ENCODE measurements around the gene ZNF763. TPM values are rescaled to one million over a fixed set of nuclear protein-coding genes. Genes with fewer than 3 reads are reported as not detected.
"Not testable (repeated sequence)": the region's sequence is repeated elsewhere in the genome, so short reads cannot be mapped to it uniquely, and the experiment has no call there.

ZNF763 gene
- total RNA-seq, 1 donor from 2014 or later: 9.8 TPM

GRCh38 chr19:11984986-11985385 lies 20.1 kb downstream of the ZNF763 start:
- ATAC-seq (ENCODE audit: low read depth): no peak
- Mint-ChIP-seq H3K4me1 (peaks cover 19% of the 10 kb centered on the region), H3K27ac (no peak overlapping the region), H3K4me3 (no peak overlapping the region), H3K36me3 (ENCODE audit: low read depth) (peaks cover 13% of the 10 kb centered on the region), H3K27me3 (no peaks in the 10 kb centered on the region), H3K9me3 (peaks cover 4% of the 10 kb centered on the region)
- POLR2A ChIA-PET: interaction anchor here (1.5 kb wide), 1 partner anchor 61 kb away, joined by 5 read pairs; no protein-coding TSS in a partner anchor
- intact Hi-C loops (cut with micrococcal nuclease): loop anchor here (5.0 to 10.0 kb wide), 3 partner anchors 52 to 570 kb away; partner anchors contain the start of genes ZNF433, ZNF440 and ZNF564
- TF ChIP-seq CTCF (IDR thresholded peaks at IDR 0.05): no peak
- CTCF ChIA-PET: interaction anchor here (1.0 kb wide), 1 partner anchor 21 kb away, joined by 8 read pairs; the partner anchor contains the start of gene ZNF763
- DNase-seq: no peak

GRCh38 chr19:11986754-11987153 lies 21.9 kb downstream of the ZNF763 start:
- no peak for DNase-seq
- ATAC-seq (ENCODE audit: low read depth): no peak
- ChIA-PET POLR2A (interaction anchor here (0.7 to 6.5 kb wide), 8 partner anchors 23 to 1036 kb away, joined by 3 to 101 read pairs (median 11); partner anchors contain the start of genes ZNF20, ZNF491, ZNF700 and ZNF763), CTCF (interaction anchor here (0.7 to 5.2 kb wide), 4 partner anchors 23 to 189 kb away, joined by 3 to 84 read pairs (median 46); partner anchors contain the start of genes ZNF491, ZNF700 and ZNF763)
- intact Hi-C loops (cut with micrococcal nuclease): loop anchor here (5.0 to 10.0 kb wide), 3 partner anchors 51 to 568 kb away; partner anchors contain the start of genes ZNF433, ZNF440 and ZNF564
- no peak overlapping the region for H3K4me3 Mint-ChIP-seq
- peaks cover 14% of the 10 kb centered on the region for H3K36me3 Mint-ChIP-seq (ENCODE audit: low read depth)
- no peak overlapping the region for H3K27ac Mint-ChIP-seq
- no peaks in the 10 kb centered on the region for H3K27me3 Mint-ChIP-seq
- peaks cover 25% of the 10 kb centered on the region for H3K4me1 Mint-ChIP-seq
- no peak for TF ChIP-seq CTCF (IDR thresholded peaks at IDR 0.05)
- peaks cover 4% of the 10 kb centered on the region for H3K9me3 Mint-ChIP-seq

- peaks cover 14% of the 10 kb centered on the region for H3K36me3 Mint-ChIP-seq (ENCODE audit: low read depth)
- DNase-seq: peak; percentile 85
- no peak for TF ChIP-seq CTCF (IDR thresholded peaks at IDR 0.05)
- peak overlapping the region; percentile 99 for H3K4me3 Mint-ChIP-seq
- H3K4me1 Mint-ChIP-seq: peaks cover 31% of the 10 kb centered on the region
- intact Hi-C loops (cut with micrococcal nuclease): loop anchor here (1.0 to 10.0 kb wide), 10 partner anchors 13 to 567 kb away; partner anchors contain the start of genes ZNF20, ZNF433, ZNF440 and ZNF564
- no peaks in the 10 kb centered on the region for H3K9me3 Mint-ChIP-seq
- H3K27me3 Mint-ChIP-seq: no peaks in the 10 kb centered on the region
- ChIA-PET CTCF (interaction anchor here (0.7 to 5.2 kb wide), 10 partner anchors 15 to 190 kb away, joined by 3 to 84 read pairs (median 10); partner anchors contain the start of genes ZNF20, ZNF440, ZNF491 and ZNF700), POLR2A (interaction anchor here (0.7 to 6.5 kb wide), 18 partner anchors 13 to 348 kb away, joined by 3 to 101 read pairs (median 7); partner anchors contain the start of genes ZNF20, ZNF433, ZNF491 and ZNF625)
- peak overlapping the region; percentile 97 for H3K27ac Mint-ChIP-seq
- ATAC-seq (ENCODE audit: low read depth): peak; percentile 96
Measured at GRCh38 chr19:11987405-11988281, 22.8 kb downstream of the ZNF763 start.

GRCh38 chr19:11989112-11989456 lies 24.2 kb downstream of the ZNF763 start:
- H3K9me3 Mint-ChIP-seq: no peaks in the 10 kb centered on the region
- no peaks in the 10 kb centered on the region for H3K27me3 Mint-ChIP-seq
- peak; percentile 62 for TF ChIP-seq CTCF (IDR thresholded peaks at IDR 0.05)
- peaks cover 14% of the 10 kb centered on the region for H3K36me3 Mint-ChIP-seq (ENCODE audit: low read depth)
- H3K27ac Mint-ChIP-seq: peak overlapping the region; percentile 97
- ATAC-seq (ENCODE audit: low read depth) (no peak), DNase-seq (no peak)
- ChIA-PET CTCF (interaction anchor here (0.9 to 5.2 kb wide), 11 partner anchors 10 to 191 kb away, joined by 3 to 84 read pairs (median 3); partner anchors contain the start of genes ZNF136, ZNF20, ZNF491 and ZNF625), POLR2A (interaction anchor here (0.6 to 6.5 kb wide), 15 partner anchors 8 to 804 kb away, joined by 3 to 101 read pairs (median 6); partner anchors contain the start of genes ZNF20, ZNF433, ZNF440 and ZNF491)
- intact Hi-C loops (cut with micrococcal nuclease): loop anchor here (2.0 to 10.0 kb wide), 4 partner anchors 48 to 566 kb away; partner anchors contain the start of genes ZNF433, ZNF440, ZNF564 and ZNF878
- H3K4me1 Mint-ChIP-seq: peaks cover 40% of the 10 kb centered on the region
- H3K4me3 Mint-ChIP-seq: peak overlapping the region; percentile 99

- DNase-seq; H3K27me3 Mint-ChIP-seq; H3K27ac Mint-ChIP-seq; H3K4me3 Mint-ChIP-seq; ATAC-seq (ENCODE audit: low read depth); intact Hi-C loops (cut with micrococcal nuclease); H3K9me3 Mint-ChIP-seq: not testable (repeated sequence)
- CTCF ChIA-PET: interaction anchor here (1.3 to 3.8 kb wide), 2 partner anchors 68 to 194 kb away, joined by 8 to 13 read pairs; partner anchors contain the start of genes ZNF491 and ZNF700
- H3K36me3 Mint-ChIP-seq (ENCODE audit: low read depth): peaks cover 21% of the 10 kb centered on the region
- peaks cover 52% of the 10 kb centered on the region for H3K4me1 Mint-ChIP-seq
- POLR2A ChIA-PET: interaction anchor here (0.9 to 6.5 kb wide), 3 partner anchors 28 to 67 kb away, joined by 3 to 96 read pairs (median 3); partner anchors contain the start of genes ZNF700, ZNF763 and ZNF878
Measured at GRCh38 chr19:11991921-11992320, 27.1 kb downstream of the ZNF763 start.

Measured in activated B cell treated with CpG ODN at 0.5 μM for 24 hours (primary cell).